Stomach smooth muscle (tissue), 2 donors: ENCODE data around the gene SRGAP1.

ENCODE experiments used
- H3K27ac ChIP-seq: one replicate; pipeline ENCODE4 v1.7.0; 2013; ENCODE audit warnings: mild to moderate bottlenecking, low read length, inconsistent platforms
- H3K27me3 ChIP-seq, 2 donors: one replicate each; pipeline ENCODE4 v1.7.0; 2013; ENCODE audit warnings: low read length in 2 of 2; ENCODE audit not compliant: insufficient read depth in 2 of 2, control insufficient read depth in 1 of 2
- H3K36me3 ChIP-seq, 2 donors: one replicate each; pipeline ENCODE4 v1.7.0; 2013; ENCODE audit warnings: low read length in 2 of 2; ENCODE audit not compliant: control insufficient read depth in 2 of 2, insufficient read depth in 2 of 2
- H3K4me1 ChIP-seq: one replicate; pipeline ENCODE4 v1.7.0; 2013; ENCODE audit warnings: low read length; ENCODE audit not compliant: control insufficient read depth, insufficient read depth
- H3K4me3 ChIP-seq, 2 donors: one replicate each; pipeline ENCODE4 v1.7.0; 2013; ENCODE audit warnings: low read length in 2 of 2
- H3K9ac ChIP-seq, 2 donors: one replicate each; pipeline ENCODE4 v1.7.0; 2013; ENCODE audit warnings: low read length in 2 of 2, mild to moderate bottlenecking in 1 of 2
- H3K9me3 ChIP-seq, 2 donors: one replicate each; pipeline ENCODE4 v1.7.0; 2013; ENCODE audit warnings: low read length in 2 of 2; ENCODE audit not compliant: control insufficient read depth in 2 of 2
- donor health status: healthy.
- donor health status: Pancreatic carcinoma.

The SRGAP1 gene

DNA sequence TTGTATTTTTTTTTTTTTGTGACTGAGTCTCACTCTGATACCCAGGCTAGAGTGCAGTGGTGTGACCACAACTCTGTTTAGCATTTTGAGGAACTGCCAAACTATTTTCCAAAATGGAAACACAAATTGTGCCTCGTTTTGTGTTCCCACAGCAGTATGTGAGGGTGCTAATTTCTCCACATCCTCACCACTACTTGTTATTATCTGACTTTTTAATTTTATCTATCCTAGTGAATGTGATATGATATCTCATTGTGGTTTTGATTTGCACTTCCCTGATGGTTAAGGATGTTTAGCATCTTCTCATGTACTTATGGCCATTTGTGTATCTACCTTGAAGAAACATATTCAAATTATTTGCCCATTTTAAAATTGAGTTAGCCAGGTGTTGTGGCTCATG is 62.4 kb downstream of the SRGAP1 start:
- H3K9ac ChIP-seq = no peak overlapping the region
- H3K27me3 ChIP-seq = no peaks in the 10 kb centered on the region
- H3K4me3 ChIP-seq = no peak overlapping the region
- H3K36me3 ChIP-seq = no peaks in the 10 kb centered on the region
- H3K9me3 ChIP-seq = peaks cover 0 to 2% of the 10 kb centered on the region in 2 donors
- H3K4me1 ChIP-seq = no peaks in the 10 kb centered on the region
- no peak overlapping the region for H3K27ac ChIP-seq

DNA sequence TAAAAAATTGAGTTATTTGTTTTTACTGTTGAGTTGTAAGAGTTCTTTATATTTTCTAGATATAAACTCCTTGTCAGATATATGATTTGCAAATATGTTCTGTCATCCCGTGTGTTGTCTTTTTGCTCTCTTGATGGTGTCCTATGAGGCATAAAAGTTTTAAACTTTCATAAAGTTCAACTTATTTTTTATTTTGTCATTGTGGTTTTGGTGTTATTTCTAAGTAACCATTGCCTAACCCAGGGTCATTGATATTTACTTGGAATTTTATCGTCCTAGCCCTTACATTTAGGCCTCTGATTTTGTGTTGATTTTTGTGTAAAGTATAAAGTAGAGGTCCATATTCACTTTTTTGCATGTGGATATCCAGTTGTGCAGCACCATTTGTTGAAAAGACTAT is 63.1 kb downstream of the SRGAP1 start:
- H3K9ac ChIP-seq = no peak overlapping the region
- H3K27ac ChIP-seq = no peak overlapping the region
- H3K27me3 ChIP-seq = no peaks in the 10 kb centered on the region
- no peaks in the 10 kb centered on the region for H3K36me3 ChIP-seq
- peaks cover 0 to 2% of the 10 kb centered on the region in 2 donors for H3K9me3 ChIP-seq
- H3K4me3 ChIP-seq = no peak overlapping the region
- no peaks in the 10 kb centered on the region for H3K4me1 ChIP-seq

DNA sequence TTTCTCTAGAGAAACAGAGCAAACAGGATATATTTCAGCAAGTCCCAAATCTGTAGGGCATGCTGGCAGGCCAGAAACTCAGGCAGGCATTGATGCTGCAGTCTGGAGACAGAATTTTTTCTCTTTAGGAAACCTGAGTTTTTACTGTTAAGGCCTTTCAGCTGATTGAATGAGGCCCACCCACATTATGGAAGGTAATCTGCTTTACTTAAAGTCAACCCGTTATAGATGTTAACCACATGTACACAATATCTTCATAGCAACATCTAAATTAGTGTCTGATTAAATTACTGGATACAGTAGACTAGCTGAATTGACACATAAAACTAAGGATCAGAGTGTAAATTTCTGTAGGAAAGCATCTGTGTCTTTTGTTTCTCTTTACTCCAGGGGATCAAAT is 65.2 kb downstream of the SRGAP1 start:
- H3K4me1 ChIP-seq = no peaks in the 10 kb centered on the region
- no peaks in the 10 kb centered on the region for H3K36me3 ChIP-seq
- H3K9me3 ChIP-seq = peaks cover 0 to 2% of the 10 kb centered on the region in 2 donors
- H3K27ac ChIP-seq = no peak overlapping the region
- H3K27me3 ChIP-seq = no peaks in the 10 kb centered on the region
- no peak overlapping the region for H3K4me3 ChIP-seq
- no peak overlapping the region for H3K9ac ChIP-seq

DNA sequence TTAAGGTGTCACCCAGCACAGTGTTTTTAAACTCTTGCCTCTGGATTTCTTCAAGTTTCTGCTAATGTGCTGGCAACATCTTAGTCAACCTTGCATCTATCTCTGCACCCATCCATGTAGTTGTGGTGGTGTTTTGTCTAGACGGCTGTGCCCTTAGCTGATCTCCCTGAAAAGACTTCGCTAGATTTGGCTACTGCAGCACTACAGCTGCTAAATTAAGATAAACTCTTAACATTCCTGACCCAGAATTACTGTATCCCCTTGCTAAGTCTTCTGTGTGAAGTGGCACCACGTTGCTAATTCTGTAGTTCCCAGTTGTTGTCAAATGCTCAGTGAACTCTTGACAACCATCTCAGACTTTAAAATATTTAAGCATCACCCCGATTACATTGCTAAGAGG is 66.8 kb downstream of the SRGAP1 start:
- Histone ChIP-seq H3K4me1 (peaks cover 3% of the 10 kb centered on the region), H3K9ac (no peak overlapping the region), H3K27ac (no peak overlapping the region), H3K4me3 (no peak overlapping the region), H3K9me3 (peaks cover 0 to 2% of the 10 kb centered on the region in 2 donors), H3K36me3 (no peaks in the 10 kb centered on the region), H3K27me3 (no peaks in the 10 kb centered on the region)

DNA sequence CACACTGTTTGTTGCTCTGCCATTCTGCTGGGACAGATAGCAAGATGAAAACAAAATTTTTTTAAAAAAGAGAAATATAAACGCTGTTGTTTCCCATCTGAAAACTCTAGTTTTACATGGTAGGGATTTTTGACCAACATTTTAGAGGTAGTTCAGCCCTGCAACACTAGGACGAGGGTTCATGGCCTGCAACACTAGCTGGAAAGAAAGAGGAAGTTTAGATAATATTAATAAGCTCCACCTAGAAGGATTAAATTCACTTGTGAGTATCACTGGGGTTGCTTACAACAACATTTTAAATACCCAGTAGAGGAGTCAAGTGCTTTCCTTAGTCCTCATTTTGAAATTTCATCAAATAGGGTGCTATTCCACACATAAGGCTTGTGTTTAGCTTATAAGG is 68.2 kb downstream of the SRGAP1 start:
- H3K9me3 ChIP-seq = no peaks in the 10 kb centered on the region
- H3K4me1 ChIP-seq = peaks cover 6% of the 10 kb centered on the region
- H3K36me3 ChIP-seq = no peaks in the 10 kb centered on the region

DNA sequence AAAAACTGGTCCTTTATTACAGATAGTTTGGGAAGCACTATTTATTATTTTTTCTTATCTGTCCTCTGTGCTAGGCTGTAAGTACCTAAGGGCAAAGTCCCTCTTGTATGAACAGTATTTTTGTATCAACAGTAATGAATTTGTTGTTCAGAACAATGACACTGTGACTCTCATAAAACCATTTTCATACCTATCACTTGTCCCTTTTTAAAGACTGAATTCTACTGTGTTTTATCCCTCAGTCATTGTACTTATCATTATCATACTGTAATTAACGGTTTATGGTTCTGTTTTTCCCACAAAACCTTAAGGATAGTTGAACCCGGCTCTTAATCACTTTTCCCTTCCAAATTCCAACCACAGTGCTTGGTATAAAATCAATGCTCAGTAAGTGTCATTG is 69.4 kb downstream of the SRGAP1 start:
- Histone ChIP-seq H3K4me3 (no peak overlapping the region), H3K36me3 (no peaks in the 10 kb centered on the region), H3K9me3 (no peaks in the 10 kb centered on the region), H3K27me3 (no peaks in the 10 kb centered on the region), H3K4me1 (peaks cover 8% of the 10 kb centered on the region), H3K9ac (no peak overlapping the region), H3K27ac (no peak overlapping the region)

More for the DNA sequence above, 68.2 kb downstream of the SRGAP1 start:
- Histone ChIP-seq H3K27ac (no peak overlapping the region), H3K4me3 (no peak overlapping the region), H3K9ac (no peak overlapping the region), H3K27me3 (no peaks in the 10 kb centered on the region)

DNA sequence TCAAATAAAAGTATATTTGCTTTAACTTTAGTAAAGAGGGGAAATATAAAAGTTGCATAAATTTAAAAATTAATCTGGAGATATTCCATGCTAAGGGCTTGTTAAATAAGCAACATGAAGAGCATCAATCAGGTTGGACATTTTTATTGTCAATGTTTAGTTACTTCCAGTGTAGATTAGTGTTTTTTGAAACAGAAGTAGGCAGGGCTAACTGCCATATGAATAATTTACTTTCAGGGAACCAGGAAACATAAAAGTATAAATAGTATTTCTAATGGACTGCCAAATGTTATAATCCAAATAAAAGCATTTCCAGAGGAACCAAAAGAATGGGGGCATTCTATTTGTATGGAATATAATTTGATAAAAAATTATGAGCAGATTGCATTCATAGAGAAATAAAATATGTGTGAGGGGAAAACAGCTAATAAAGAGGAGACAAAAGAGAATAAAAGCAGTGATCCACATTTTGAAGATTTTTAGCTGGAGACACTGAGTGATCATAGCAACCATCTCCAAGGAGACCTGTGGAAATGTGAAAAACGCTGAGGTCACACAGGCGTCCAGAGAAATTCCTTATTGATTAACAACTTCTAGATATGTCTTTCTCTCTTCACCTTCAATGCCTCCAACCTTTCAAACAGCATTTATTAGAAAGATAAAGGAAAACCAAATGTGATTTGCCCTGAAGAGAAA is 70.8 kb downstream of the SRGAP1 start:
- Histone ChIP-seq H3K4me3 (no peak overlapping the region), H3K27me3 (no peaks in the 10 kb centered on the region), H3K9ac (no peak overlapping the region), H3K36me3 (no peaks in the 10 kb centered on the region), H3K9me3 (no peaks in the 10 kb centered on the region), H3K27ac (no peak overlapping the region), H3K4me1 (peaks cover 8% of the 10 kb centered on the region)

DNA sequence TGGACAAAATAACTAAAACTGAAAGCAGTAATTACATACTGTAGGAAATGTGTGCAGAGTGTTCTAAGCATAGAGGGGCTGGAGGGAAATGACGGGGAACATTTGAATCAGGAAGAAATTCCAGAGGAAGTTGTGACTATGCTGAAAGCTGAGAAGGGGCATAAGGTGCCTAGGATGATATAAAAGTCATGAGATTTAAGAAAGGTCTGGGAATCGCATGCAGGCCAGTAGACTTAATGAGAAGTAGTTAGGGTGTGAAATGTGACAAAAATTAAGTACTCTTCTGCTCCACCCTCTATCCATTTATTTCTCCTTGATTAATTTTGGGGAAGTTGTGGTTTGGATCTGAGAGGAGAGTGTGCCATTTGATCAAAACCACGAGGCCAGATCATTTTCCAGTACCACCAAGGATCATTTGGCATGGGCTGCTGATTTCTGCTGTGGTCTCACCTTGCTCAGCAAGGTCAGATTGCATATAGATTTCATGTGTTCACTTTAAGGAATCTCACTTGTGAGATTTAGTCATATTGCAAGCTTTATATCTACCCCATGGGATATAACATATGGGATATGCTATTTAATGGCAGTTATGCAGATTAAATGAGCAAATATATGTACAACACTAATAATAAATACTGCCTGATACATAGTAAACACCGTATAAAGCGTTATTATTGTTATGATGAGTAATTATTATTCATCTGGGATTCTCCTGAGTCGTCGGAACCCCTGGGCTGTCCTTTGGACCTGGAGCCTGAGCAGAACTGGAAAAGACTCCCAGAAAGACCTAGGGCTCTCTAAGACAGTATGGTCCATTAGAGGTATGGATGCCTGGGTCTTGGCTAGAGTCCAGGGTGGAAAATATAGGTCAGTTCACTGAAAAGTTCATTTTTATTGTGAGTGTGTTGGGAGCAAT is 72.3 kb downstream of the SRGAP1 start:
- H3K27ac ChIP-seq = no peak overlapping the region

DNA sequence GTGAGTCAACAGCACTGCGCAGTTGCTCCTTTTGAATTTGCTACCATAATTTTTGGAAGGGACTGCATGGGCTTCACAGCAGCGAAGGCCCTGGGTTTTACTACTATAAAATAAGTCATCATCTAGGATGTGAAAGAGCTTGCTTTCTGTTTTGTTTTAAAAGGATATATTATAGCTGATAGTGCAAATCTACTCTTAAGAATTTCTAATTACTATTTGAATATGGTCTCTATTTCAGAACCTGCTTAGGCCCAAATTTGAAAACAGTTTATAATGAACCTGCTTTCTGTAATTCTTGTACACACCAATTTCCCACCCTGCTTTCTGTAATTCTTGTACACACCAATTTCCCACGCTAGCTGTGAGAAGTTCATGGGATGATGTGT is 73.0 kb downstream of the SRGAP1 start:
- Histone ChIP-seq H3K27me3 (no peaks in the 10 kb centered on the region), H3K4me3 (no peak overlapping the region), H3K4me1 (peaks cover 8% of the 10 kb centered on the region), H3K27ac (no peak overlapping the region), H3K9ac (no peak overlapping the region), H3K9me3 (no peaks in the 10 kb centered on the region), H3K36me3 (no peaks in the 10 kb centered on the region)

More for the DNA sequence above, 72.3 kb downstream of the SRGAP1 start:
- no peaks in the 10 kb centered on the region for H3K9me3 ChIP-seq
- H3K36me3 ChIP-seq = no peaks in the 10 kb centered on the region
- no peaks in the 10 kb centered on the region for H3K27me3 ChIP-seq
- peaks cover 8% of the 10 kb centered on the region for H3K4me1 ChIP-seq
- H3K4me3 ChIP-seq = no peak overlapping the region
- no peak overlapping the region for H3K9ac ChIP-seq

DNA sequence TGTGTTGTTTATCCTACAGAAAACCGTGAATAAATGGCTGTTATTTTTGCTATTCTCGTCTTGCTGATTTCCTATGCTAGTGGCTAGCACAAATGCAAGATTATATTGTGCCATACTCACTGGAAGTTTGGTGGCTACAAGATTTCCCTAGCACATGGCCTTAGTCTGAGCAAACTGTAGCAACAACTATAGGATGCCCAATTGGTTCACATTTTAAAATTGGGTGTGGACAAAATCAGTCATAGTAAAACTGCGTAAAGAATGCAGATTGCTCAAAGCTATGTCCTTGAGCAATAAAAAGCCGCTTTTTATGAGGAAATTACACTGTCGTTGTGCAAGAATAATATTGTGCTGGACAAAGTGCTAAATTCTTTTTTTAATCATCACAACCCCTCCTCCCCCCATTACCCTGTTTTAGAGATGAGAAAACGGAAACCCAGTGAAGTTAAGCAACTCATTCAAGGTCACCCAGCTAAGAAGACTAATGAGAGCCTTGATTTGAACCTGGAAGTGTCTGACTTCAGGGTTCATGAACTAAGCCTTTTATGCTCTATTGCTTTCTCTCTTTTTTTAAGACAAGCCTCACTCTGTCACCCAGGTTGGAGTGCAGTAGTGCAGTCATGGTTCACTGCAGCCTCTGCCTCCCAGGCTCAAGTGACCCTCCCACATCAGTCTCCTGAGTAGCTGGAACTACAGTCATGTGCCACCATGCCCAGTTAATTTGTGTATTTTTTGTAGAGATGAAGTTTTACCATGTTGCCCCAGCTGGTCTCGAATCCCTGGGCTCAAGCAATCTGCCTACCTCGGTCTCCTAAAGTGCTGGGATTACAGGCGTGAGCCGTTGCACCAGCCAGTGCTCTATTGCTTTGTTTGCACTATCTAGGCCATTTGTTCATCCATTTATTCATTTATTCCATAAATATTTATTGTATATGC is 73.6 kb downstream of the SRGAP1 start:
- H3K9me3 ChIP-seq = no peaks in the 10 kb centered on the region
- no peak overlapping the region for H3K4me3 ChIP-seq
- H3K4me1 ChIP-seq = peaks cover 8% of the 10 kb centered on the region
- no peak overlapping the region for H3K9ac ChIP-seq
- no peaks in the 10 kb centered on the region for H3K27me3 ChIP-seq
- H3K36me3 ChIP-seq = no peaks in the 10 kb centered on the region
- H3K27ac ChIP-seq = no peak overlapping the region
